Lower leg skin (tissue), 3 donors: ENCODE measurements around the gene BLOC1S6.

Experiments used
- POLR2A ChIP-seq, 2 donors: fragments of 450-650 bp; IDR thresholded peaks; one replicate each; pipeline ENCODE4 v1.6.1; 2016 to 2017; ENCODE audit warnings: antibody characterized with exemption in 2 of 2, mild to moderate bottlenecking in 1 of 2, moderate library complexity in 1 of 2
- TF ChIP-seq, protein P1 (sequence below), 3 donors: fragments of 450-650 bp; IDR thresholded peaks; one replicate each; pipeline ENCODE4 v1.5.1; 2016; ENCODE audit warnings: antibody characterized with exemption in 3 of 3, mild to moderate bottlenecking in 3 of 3, moderate library complexity in 2 of 3

- TF ChIP-seq, protein P1, sequence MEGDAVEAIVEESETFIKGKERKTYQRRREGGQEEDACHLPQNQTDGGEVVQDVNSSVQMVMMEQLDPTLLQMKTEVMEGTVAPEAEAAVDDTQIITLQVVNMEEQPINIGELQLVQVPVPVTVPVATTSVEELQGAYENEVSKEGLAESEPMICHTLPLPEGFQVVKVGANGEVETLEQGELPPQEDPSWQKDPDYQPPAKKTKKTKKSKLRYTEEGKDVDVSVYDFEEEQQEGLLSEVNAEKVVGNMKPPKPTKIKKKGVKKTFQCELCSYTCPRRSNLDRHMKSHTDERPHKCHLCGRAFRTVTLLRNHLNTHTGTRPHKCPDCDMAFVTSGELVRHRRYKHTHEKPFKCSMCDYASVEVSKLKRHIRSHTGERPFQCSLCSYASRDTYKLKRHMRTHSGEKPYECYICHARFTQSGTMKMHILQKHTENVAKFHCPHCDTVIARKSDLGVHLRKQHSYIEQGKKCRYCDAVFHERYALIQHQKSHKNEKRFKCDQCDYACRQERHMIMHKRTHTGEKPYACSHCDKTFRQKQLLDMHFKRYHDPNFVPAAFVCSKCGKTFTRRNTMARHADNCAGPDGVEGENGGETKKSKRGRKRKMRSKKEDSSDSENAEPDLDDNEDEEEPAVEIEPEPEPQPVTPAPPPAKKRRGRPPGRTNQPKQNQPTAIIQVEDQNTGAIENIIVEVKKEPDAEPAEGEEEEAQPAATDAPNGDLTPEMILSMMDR (IDR thresholded peaks at IDR 0.05): no peak
- no peak for TF ChIP-seq POLR2A (IDR thresholded peaks at IDR 0.05)
Measured at GRCh38 chr15:45586601-45587094, 531 bp upstream of the BLOC1S6 start.
